ENCODE results near the gene GLP1R. TPM values are rescaled to one million over a fixed set of nuclear protein-coding genes. Genes with fewer than 3 reads are reported as not detected.

The GLP1R gene
- not detected in 3 replicates for total RNA-seq
- long read RNA-seq = 0 reads

- TF ChIP-seq CTCF (IDR thresholded peaks at IDR 0.05) = no peak
- H3K27me3 Mint-ChIP-seq (ENCODE audit: low read depth) = peaks cover 73% of the 10 kb centered on the region
- H3K4me3 Mint-ChIP-seq (ENCODE audit: unreplicated experiment) = peak within 1 kb of the TSS; percentile 36
- no peaks in the 10 kb centered on the region for H3K36me3 Mint-ChIP-seq (ENCODE audit: low read depth)
- no peak for DNase-seq (ENCODE audit: low spot score)
- H3K9me3 Mint-ChIP-seq (ENCODE audit: low read depth) = no peaks in the 10 kb centered on the region
- H3K27ac Mint-ChIP-seq (ENCODE audit: unreplicated experiment) = no peak within 1 kb of the TSS
- peaks cover 3% of the 10 kb centered on the region for H3K4me1 Mint-ChIP-seq (ENCODE audit: low read depth)
These were observed at the start of gene GLP1R for GRCh38 chr6:39048481-39049399. Gene GLP1R (plus strand): TSS chr6:39048781. CDS start chr6:39048841, 60 bp downstream.

GRCh38 chr6:39003072-39003471 lies 45.5 kb upstream of the GLP1R start:
- H3K27ac Mint-ChIP-seq (ENCODE audit: unreplicated experiment) = no peak overlapping the region
- H3K27me3 Mint-ChIP-seq (ENCODE audit: low read depth) = peaks cover 54% of the 10 kb centered on the region
- no peak overlapping the region for H3K4me3 Mint-ChIP-seq (ENCODE audit: unreplicated experiment)
- no peak for DNase-seq (ENCODE audit: low spot score)
- H3K36me3 Mint-ChIP-seq (ENCODE audit: low read depth) = no peaks in the 10 kb centered on the region
- no peaks in the 10 kb centered on the region for H3K4me1 Mint-ChIP-seq (ENCODE audit: low read depth)
- peak; percentile 23 for TF ChIP-seq CTCF (IDR thresholded peaks at IDR 0.05)
- H3K9me3 Mint-ChIP-seq (ENCODE audit: low read depth) = peaks cover 2% of the 10 kb centered on the region

- no peak overlapping the region for H3K27ac Mint-ChIP-seq (ENCODE audit: unreplicated experiment)
- TF ChIP-seq CTCF (IDR thresholded peaks at IDR 0.05) = no peak
- no peak overlapping the region for H3K4me3 Mint-ChIP-seq (ENCODE audit: unreplicated experiment)
- H3K36me3 Mint-ChIP-seq (ENCODE audit: low read depth) = no peaks in the 10 kb centered on the region
- no peaks in the 10 kb centered on the region for H3K4me1 Mint-ChIP-seq (ENCODE audit: low read depth)
- H3K9me3 Mint-ChIP-seq (ENCODE audit: low read depth) = peaks cover 2% of the 10 kb centered on the region
- DNase-seq (ENCODE audit: low spot score) = no peak
- H3K27me3 Mint-ChIP-seq (ENCODE audit: low read depth) = peaks cover 58% of the 10 kb centered on the region
These were observed 45.1 kb upstream of the GLP1R start for GRCh38 chr6:39003492-39003891.

DNA sequence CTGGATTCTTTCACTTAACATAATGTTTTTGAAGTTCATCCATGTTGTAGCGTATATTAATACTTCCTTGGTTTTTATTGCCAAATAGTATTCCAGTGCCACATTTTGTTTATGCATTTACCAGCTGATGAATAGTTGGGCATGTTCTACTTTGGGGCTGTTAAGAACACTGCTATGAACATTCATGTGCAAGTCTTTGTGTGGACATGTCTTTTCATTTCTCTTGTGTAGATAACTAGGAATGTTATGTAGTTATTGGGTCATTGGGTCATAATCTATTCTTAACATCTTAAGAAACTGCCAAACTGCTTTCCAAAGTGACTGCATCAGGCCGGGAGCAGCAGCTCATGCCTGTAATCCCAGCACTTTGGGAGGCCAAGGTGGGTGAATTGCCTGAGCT lies 43.8 kb upstream of the GLP1R start:
- DNase-seq (ENCODE audit: low spot score) = no peak
- TF ChIP-seq CTCF (IDR thresholded peaks at IDR 0.05) = no peak
- H3K9me3 Mint-ChIP-seq (ENCODE audit: low read depth) = peaks cover 2% of the 10 kb centered on the region
- no peaks in the 10 kb centered on the region for H3K36me3 Mint-ChIP-seq (ENCODE audit: low read depth)
- H3K4me1 Mint-ChIP-seq (ENCODE audit: low read depth) = no peaks in the 10 kb centered on the region
- no peak overlapping the region for H3K4me3 Mint-ChIP-seq (ENCODE audit: unreplicated experiment)
- peaks cover 57% of the 10 kb centered on the region for H3K27me3 Mint-ChIP-seq (ENCODE audit: low read depth)
- H3K27ac Mint-ChIP-seq (ENCODE audit: unreplicated experiment) = no peak overlapping the region

- Mint-ChIP-seq H3K4me1 (ENCODE audit: low read depth) (no peaks in the 10 kb centered on the region), H3K9me3 (ENCODE audit: low read depth) (peaks cover 2% of the 10 kb centered on the region), H3K27me3 (ENCODE audit: low read depth) (peaks cover 51% of the 10 kb centered on the region), H3K27ac (ENCODE audit: unreplicated experiment) (no peak overlapping the region), H3K36me3 (ENCODE audit: low read depth) (no peaks in the 10 kb centered on the region), H3K4me3 (ENCODE audit: unreplicated experiment) (no peak overlapping the region)
- no peak for DNase-seq (ENCODE audit: low spot score)
- TF ChIP-seq CTCF (IDR thresholded peaks at IDR 0.05) = no peak
These were observed 42.8 kb upstream of the GLP1R start for GRCh38 chr6:39005774-39006173.

Measured in chondrocyte (in vitro differentiated cells).